Measurements from ENCODE around the gene DCHS1.

Gene DCHS1

DNA sequence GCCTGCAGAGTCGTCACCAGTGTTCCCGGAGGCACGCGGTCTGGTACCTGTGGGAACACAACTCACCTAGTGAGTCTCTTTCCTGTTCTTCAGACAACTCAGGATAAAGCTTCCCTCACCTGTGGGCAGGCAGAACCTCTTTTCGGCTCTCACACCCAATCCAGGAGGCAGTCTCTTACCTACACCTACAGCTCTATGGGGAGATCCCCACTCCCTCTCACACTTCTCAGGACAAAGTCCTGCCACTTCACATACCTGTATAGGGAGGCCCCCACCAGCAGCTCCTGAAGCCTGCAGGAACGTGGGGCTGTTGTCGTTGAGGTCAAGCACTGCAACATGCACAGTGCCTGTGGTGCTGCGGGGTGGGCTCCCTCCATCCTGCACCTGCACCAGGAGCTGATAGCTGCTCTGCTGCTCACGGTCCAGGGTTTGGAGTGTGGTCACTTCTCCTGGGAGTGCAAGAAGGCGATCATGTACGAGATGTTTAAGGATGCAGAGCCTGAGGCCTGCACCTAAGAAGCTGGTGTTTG lies 24.2 kb downstream of the DCHS1 start:
- Histone ChIP-seq H3K27me3 (ENCODE audit: insufficient read depth, low read depth, severe bottlenecking) (no peaks in the 10 kb centered on the region), H3K27ac (no peak overlapping the region), H3K9me3 (ENCODE audit: severe bottlenecking) (no peaks in the 10 kb centered on the region), H3K4me3 (ENCODE audit: low read depth, low read length) (no peak overlapping the region), H3K36me3 (peaks cover 55% of the 10 kb centered on the region)
- no peak for DNase-seq
- TF ChIP-seq CTCF (IDR thresholded peaks at IDR 0.05; ENCODE audit: low read depth, low read length): no peak

- no peak overlapping the region for H3K4me3 ChIP-seq (ENCODE audit: low read depth, low read length)
- H3K27ac ChIP-seq: no peak overlapping the region
- no peak for DNase-seq
- H3K27me3 ChIP-seq (ENCODE audit: insufficient read depth, low read depth, severe bottlenecking): no peaks in the 10 kb centered on the region
- H3K36me3 ChIP-seq: peaks cover 61% of the 10 kb centered on the region
- no peak for TF ChIP-seq CTCF (IDR thresholded peaks at IDR 0.05; ENCODE audit: low read depth, low read length)
- no peaks in the 10 kb centered on the region for H3K9me3 ChIP-seq (ENCODE audit: severe bottlenecking)
These were observed 24.8 kb downstream of the DCHS1 start for GRCh38 chr11:6630632-6631291.

DNA sequence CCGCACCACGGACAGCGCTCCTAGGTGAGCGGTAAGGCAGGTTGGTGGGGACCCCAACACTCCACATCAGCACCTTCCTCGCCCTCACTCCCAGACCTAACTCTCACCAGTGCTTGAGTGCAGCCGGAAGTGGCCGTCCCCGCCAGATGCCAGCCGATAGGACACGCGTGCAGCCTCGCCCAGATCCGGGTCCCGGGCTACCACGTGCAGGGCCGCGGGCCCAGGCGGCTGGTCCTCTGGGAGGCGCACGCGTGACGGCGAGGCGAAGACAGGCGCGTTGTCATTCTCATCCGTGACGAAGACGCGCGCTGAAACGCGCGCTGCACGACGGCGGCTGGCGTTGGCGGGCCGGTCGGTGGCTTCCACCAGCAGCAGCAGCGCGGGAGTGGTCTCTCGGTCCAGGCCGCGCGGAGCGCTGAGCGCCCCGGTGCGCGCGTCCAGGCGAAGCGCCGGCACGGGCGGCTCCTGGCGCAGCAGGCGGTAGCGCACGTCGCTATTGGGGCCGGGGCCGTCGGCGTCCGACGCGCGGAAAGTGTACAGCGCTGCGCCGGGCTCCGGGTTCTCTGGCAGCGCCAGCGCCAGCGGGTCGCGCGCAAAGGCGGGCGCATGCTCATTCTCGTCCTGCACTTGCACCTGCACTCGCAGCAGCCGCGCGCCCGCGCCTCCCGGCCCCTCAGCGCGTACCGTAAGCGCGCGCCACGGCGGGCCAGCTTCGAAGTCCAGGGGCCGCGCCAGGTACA lies 25.5 kb downstream of the DCHS1 start:
- Histone ChIP-seq H3K9me3 (ENCODE audit: severe bottlenecking) (no peaks in the 10 kb centered on the region), H3K27me3 (ENCODE audit: insufficient read depth, low read depth, severe bottlenecking) (no peaks in the 10 kb centered on the region), H3K27ac (no peak overlapping the region), H3K36me3 (peaks cover 63% of the 10 kb centered on the region), H3K4me3 (ENCODE audit: low read depth, low read length) (no peak overlapping the region)
- TF ChIP-seq CTCF (IDR thresholded peaks at IDR 0.05; ENCODE audit: low read depth, low read length): no peak
- no peak for DNase-seq

GRCh38 chr11:6629573-6629891 lies 26.1 kb downstream of the DCHS1 start:
- no peak overlapping the region for H3K4me3 ChIP-seq (ENCODE audit: low read depth, low read length)
- no peak for TF ChIP-seq CTCF (IDR thresholded peaks at IDR 0.05; ENCODE audit: low read depth, low read length)
- no peak for DNase-seq
- H3K27ac ChIP-seq: no peak overlapping the region
- H3K27me3 ChIP-seq (ENCODE audit: insufficient read depth, low read depth, severe bottlenecking): no peaks in the 10 kb centered on the region
- H3K9me3 ChIP-seq (ENCODE audit: severe bottlenecking): no peaks in the 10 kb centered on the region
- peaks cover 64% of the 10 kb centered on the region for H3K36me3 ChIP-seq

GRCh38 chr11:6628526-6628925 lies 27.1 kb downstream of the DCHS1 start:
- no peaks in the 10 kb centered on the region for H3K9me3 ChIP-seq (ENCODE audit: severe bottlenecking)
- H3K27me3 ChIP-seq (ENCODE audit: insufficient read depth, low read depth, severe bottlenecking): no peaks in the 10 kb centered on the region
- DNase-seq: no peak
- TF ChIP-seq CTCF (IDR thresholded peaks at IDR 0.05; ENCODE audit: low read depth, low read length): no peak
- no peak overlapping the region for H3K27ac ChIP-seq
- H3K36me3 ChIP-seq: peaks cover 62% of the 10 kb centered on the region
- no peak overlapping the region for H3K4me3 ChIP-seq (ENCODE audit: low read depth, low read length)
